GM12878 (cell line): ENCODE measurements around the gene CNGB1. TPM values are rescaled to one million over a fixed set of nuclear protein-coding genes. Genes with fewer than 3 reads are reported as not detected.

ENCODE experiments used
- ATAC-seq: fragments of 200-7000 bp; cut with Tn5 transposase; 3 replicates; pipeline ENCODE4 v1.9.1; 2020; ENCODE audit warnings: mild to moderate bottlenecking, moderate library complexity
- BruUV-seq: library from RNA; stranded (reverse); fragments of 400-500 nt; replicated peaks from 2 replicates; lab custom pipeline; 2021; lab: Mats Ljungman, UMichigan
- CTCF ChIA-PET: fragments of 300-600 bp; sonication (Branson Sonifier 250); formaldehyde crosslinking; extraction: SDS; loops from one replicate; lab custom pipeline; 2021; ENCODE audit warnings: inconsistent platforms; lab: Yijun Ruan, JAX
- POLR2A ChIA-PET: fragments of 350-600 bp; formaldehyde crosslinking; extraction: SDS; loops from one replicate; lab custom pipeline; 2021; ENCODE audit warnings: inconsistent platforms; lab: Charles Lee
- RAD21 ChIA-PET: fragments of 300-600 bp; sonication (Branson Sonifier 250); formaldehyde crosslinking; loops from one replicate; lab custom pipeline; 2023; ENCODE audit warnings: antibody characterized with exemption; ENCODE audit not compliant: unreplicated experiment; lab: Charles Lee
- SMC1A ChIA-PET: fragments of 300-600 bp; sonication (Branson Sonifier 250); formaldehyde crosslinking; loops from one replicate; lab custom pipeline; 2023; ENCODE audit not compliant: unreplicated experiment, uncharacterized antibody; lab: Charles Lee
- DNase-seq: peaks from one replicate; pipeline ENCODE4 v3.0.0-alpha.2; 2011; ENCODE audit warnings: low read depth, low spot score
- FAIRE-seq: peaks from 3 replicates; lab custom pipeline; 2011; peaks lifted over from hg19 to GRCh38; lab: Jason Lieb, UNC
- H2AFZ ChIP-seq: 2 replicates; pipeline ENCODE4 v1.6.0; 2011; ENCODE audit warnings: low read depth, low read length, control low read depth; ENCODE audit not compliant: control insufficient read depth
- H3K27ac ChIP-seq: 2 replicates; pipeline ENCODE4 v1.5.1; 2011; ENCODE audit warnings: control low read depth; ENCODE audit not compliant: control insufficient read depth, insufficient read depth
- H3K27me3 ChIP-seq, 2 experiments: replicated peaks in 1 of 2; 2 replicates each; pipeline versions ENCODE4 v1.6.0 to v1.6.1; 2011; ENCODE audit warnings: low read length in 1 of 2; ENCODE audit not compliant: control insufficient read depth in 2 of 2, insufficient read depth in 2 of 2
- H3K36me3 ChIP-seq, 2 experiments: 2 replicates each; pipeline ENCODE4 v1.5.1; 2011; ENCODE audit warnings: low read length in 1 of 2; ENCODE audit not compliant: control insufficient read depth in 2 of 2, insufficient read depth in 2 of 2
- H3K4me1 ChIP-seq: 2 replicates; pipeline ENCODE4 v1.6.1; 2011; ENCODE audit warnings: mild to moderate bottlenecking, low read length, moderate library complexity, mixed read lengths; ENCODE audit not compliant: control insufficient read depth, insufficient read depth
- H3K4me2 ChIP-seq: 2 replicates; pipeline ENCODE4 v1.6.0; 2011; ENCODE audit warnings: control low read depth; ENCODE audit not compliant: control insufficient read depth, insufficient read depth
- H3K4me3 ChIP-seq: fragments of 200-600 bp; sonication (generic); 2 replicates; pipeline ENCODE4 v1.5.1; 2016
- H3K79me2 ChIP-seq: 2 replicates; pipeline ENCODE4 v1.6.0; 2011; ENCODE audit warnings: low read length; ENCODE audit not compliant: control insufficient read depth, insufficient read depth
- H3K9ac ChIP-seq: 2 replicates; pipeline ENCODE4 v1.8.0; 2011; ENCODE audit warnings: low read length, control low read depth, mixed read lengths; ENCODE audit not compliant: control insufficient read depth, insufficient read depth
- H3K9me3 ChIP-seq: replicated peaks from 3 replicates; pipeline ENCODE4 v1.5.1; 2011; ENCODE audit warnings: mild to moderate bottlenecking, low read length; ENCODE audit not compliant: control insufficient read depth, insufficient read depth
- H4K20me1 ChIP-seq: 2 replicates; pipeline ENCODE4 v1.6.0; 2011; ENCODE audit not compliant: control insufficient read depth, insufficient read depth
- ASH2L ChIP-seq: fragments of 300-600, 200-600 bp; sonication (generic); IDR thresholded peaks from 2 replicates; pipeline ENCODE4 v1.6.1; 2017; ENCODE audit warnings: low read depth, mild to moderate bottlenecking, borderline replicate concordance
- CBX3 ChIP-seq: fragments of 200-600 bp; sonication (generic); IDR thresholded peaks from 2 replicates; pipeline ENCODE4 v1.6.1; 2016; ENCODE audit warnings: low read depth, borderline replicate concordance
- EZH2 ChIP-seq: IDR thresholded peaks from 2 replicates; pipeline ENCODE4 v1.6.1; 2012; ENCODE audit warnings: low read depth, mild to moderate bottlenecking, control low read depth, inconsistent platforms, low read length, borderline replicate concordance; ENCODE audit not compliant: control insufficient read depth
- MAX ChIP-seq: IDR thresholded peaks from 2 replicates; pipeline ENCODE4 v1.6.1; 2012; ENCODE audit warnings: low read depth, low read length, improper control_type of control experiment
- MEF2A ChIP-seq: IDR thresholded peaks from 2 replicates; pipeline ENCODE4 v1.6.1; 2011; ENCODE audit warnings: low read depth, mild to moderate bottlenecking, low read length, moderate library complexity; ENCODE audit not compliant: insufficient read depth
- MXI1 ChIP-seq: fragments of 150-350 bp; IDR thresholded peaks from 2 replicates; pipeline ENCODE4 v1.6.1; 2011; ENCODE audit warnings: low read depth, mild to moderate bottlenecking, inconsistent platforms, low read length, improper control_type of control experiment
- POLR2AphosphoS5 ChIP-seq: IDR thresholded peaks from 2 replicates; pipeline ENCODE4 v1.6.1; 2011; ENCODE audit warnings: mild to moderate bottlenecking, low read length, inconsistent platforms
- RAD21 ChIP-seq: IDR thresholded peaks from 2 replicates; pipeline ENCODE4 v1.6.1; 2011; ENCODE audit warnings: mild to moderate bottlenecking, low read depth, low read length, moderate library complexity; ENCODE audit not compliant: insufficient read depth
- RELA ChIP-seq: fragments of 450-650 bp; IDR thresholded peaks from 2 replicates; pipeline ENCODE4 v1.8.0; 2014; ENCODE audit warnings: borderline replicate concordance; ENCODE audit not compliant: partially characterized antibody
- SKIL ChIP-seq: fragments of 450-650 bp; IDR thresholded peaks from 2 replicates; pipeline ENCODE4 v1.6.1; 2017; ENCODE audit warnings: mild to moderate bottlenecking, low read depth, inconsistent platforms; ENCODE audit not compliant: poor library complexity, severe bottlenecking
- YBX1 ChIP-seq: fragments of 450-650 bp; IDR thresholded peaks from 2 replicates; pipeline ENCODE4 v1.6.1; 2016; ENCODE audit warnings: antibody characterized with exemption
- WGBS: methylation state at CpG from one replicate; pipeline ENCODE4 v1.1.6; 2016; ENCODE audit warnings: low lambda C conversion rate; ENCODE audit not compliant: insufficient replicate concordance, insufficient coverage; ENCODE audit errors: missing lambda C conversion rate; 5-methylcytosine and 5-hydroxymethylcytosine counted together
- in situ Hi-C: fragments of 300-500 bp; cut with MboI; formaldehyde crosslinking; loops from 9 replicates; pipeline ENCODE4 v1.14.3; 2018; ENCODE audit warnings: mixed read lengths
- intact Hi-C: fragments of 100-400 bp; cut with micrococcal nuclease; formaldehyde crosslinking; loops from one replicate; pipeline ENCODE4 v1.14.2; 2022; ENCODE audit not compliant: unreplicated experiment
- polyA plus RNA-seq, 11 experiments: library from polyadenylated mRNA; depleted of rRNA in 4 of 11; unstranded in 6 of 11; stranded (reverse) in 5 of 11; fragments of >200 nt; fragmentation: Nextera tagmentation in 4 of 11; fragmentation: Illumina TruSeq in 1 of 11; extraction: Ambion mirVana in 4 of 11; extraction: Trizol in 1 of 11; gene quantifications; 1 replicate in 1 of 11; 2 replicates in 10 of 11; pipeline versions ENCODE4 v1.2.1 to v1.2.3, GENCODE V29; 2011 to 2016; ENCODE audit warnings: inconsistent platforms in 2 of 11, missing spikeins in 2 of 11, low read depth in 1 of 11
- total RNA-seq, 4 experiments: library from RNA; depleted of rRNA in 3 of 4; stranded (reverse); fragments of >200 nt in 3 of 4; fragmentation: Illumina TruSeq in 1 of 4; extraction: Trizol in 1 of 4; gene quantifications; 2 replicates each; pipeline versions ENCODE4 v1.2.1 to v1.2.3, GENCODE V29; 2013 to 2021
- TF ChIP-seq, protein P1 (sequence below): fragments of 450-650 bp; IDR thresholded peaks from 2 replicates; pipeline ENCODE4 v1.6.1; 2017; ENCODE audit warnings: low read depth, mild to moderate bottlenecking, moderate library complexity
- TF ChIP-seq, protein P2 (sequence below): IDR thresholded peaks from 2 replicates; pipeline ENCODE4 v1.6.1; 2012; ENCODE audit warnings: low read length, inconsistent platforms

The CNGB1 gene
- total and polyA plus RNA-seq, 10 of the 15 experiments (the other 5 are each of a cell fraction or from before 2014, with no cell fraction given) = 0.03 TPM; not detected in 9

DNA sequence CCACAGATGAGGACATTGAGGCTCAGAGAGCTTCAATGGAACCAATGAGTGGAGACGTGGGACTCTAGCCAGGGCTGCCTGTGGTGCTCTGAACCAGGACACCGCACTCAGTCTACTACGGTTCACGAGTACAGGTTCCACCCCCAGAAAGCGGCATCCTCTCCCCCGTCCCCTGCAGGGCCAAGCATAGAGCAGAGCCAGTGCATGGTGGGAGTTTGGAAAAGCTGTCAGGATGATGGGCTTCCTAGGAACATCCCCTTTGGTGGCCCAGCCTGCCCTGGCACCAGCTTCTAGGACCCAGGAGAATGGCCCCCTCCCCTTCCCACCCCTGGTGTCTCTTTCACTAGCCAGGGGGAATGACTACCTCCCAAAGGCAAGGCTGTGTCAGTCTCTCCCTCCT lies 21.2 kb upstream of the CNGB1 start:
- intact Hi-C loops = no loop called here
- CTCF ChIA-PET = no interaction called here

More for the DNA sequence above, 21.2 kb upstream of the CNGB1 start:
- Histone ChIP-seq H3K79me2 (no peaks in the 10 kb centered on the region), H3K27me3 (no peaks in the 10 kb centered on the region; a peak in 1 of 4 replicates), H3K9ac (no peak overlapping the region), H3K4me1 (no peaks in the 10 kb centered on the region)
- no peak for ATAC-seq
- FAIRE-seq = no peak
- SMC1A ChIA-PET = no interaction called here
- 78% methylated on average over 6 of the region's 6 CpGs for WGBS
- BruUV-seq = no TSS peak
- no peak for TF ChIP-seq SKIL
- no peak for TF ChIP-seq EZH2
- TF ChIP-seq MEF2A = no peak
- TF ChIP-seq MXI1 = no peak
- no peak for TF ChIP-seq YBX1
- TF ChIP-seq, protein P1, sequence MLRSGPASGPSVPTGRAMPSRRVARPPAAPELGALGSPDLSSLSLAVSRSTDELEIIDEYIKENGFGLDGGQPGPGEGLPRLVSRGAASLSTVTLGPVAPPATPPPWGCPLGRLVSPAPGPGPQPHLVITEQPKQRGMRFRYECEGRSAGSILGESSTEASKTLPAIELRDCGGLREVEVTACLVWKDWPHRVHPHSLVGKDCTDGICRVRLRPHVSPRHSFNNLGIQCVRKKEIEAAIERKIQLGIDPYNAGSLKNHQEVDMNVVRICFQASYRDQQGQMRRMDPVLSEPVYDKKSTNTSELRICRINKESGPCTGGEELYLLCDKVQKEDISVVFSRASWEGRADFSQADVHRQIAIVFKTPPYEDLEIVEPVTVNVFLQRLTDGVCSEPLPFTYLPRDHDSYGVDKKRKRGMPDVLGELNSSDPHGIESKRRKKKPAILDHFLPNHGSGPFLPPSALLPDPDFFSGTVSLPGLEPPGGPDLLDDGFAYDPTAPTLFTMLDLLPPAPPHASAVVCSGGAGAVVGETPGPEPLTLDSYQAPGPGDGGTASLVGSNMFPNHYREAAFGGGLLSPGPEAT = no peak
- no peak for TF ChIP-seq ASH2L
- no peak for TF ChIP-seq CBX3
- no peak for TF ChIP-seq MAX
- no peak for TF ChIP-seq RELA
- TF ChIP-seq POLR2AphosphoS5 = no peak
- TF ChIP-seq, protein P2, sequence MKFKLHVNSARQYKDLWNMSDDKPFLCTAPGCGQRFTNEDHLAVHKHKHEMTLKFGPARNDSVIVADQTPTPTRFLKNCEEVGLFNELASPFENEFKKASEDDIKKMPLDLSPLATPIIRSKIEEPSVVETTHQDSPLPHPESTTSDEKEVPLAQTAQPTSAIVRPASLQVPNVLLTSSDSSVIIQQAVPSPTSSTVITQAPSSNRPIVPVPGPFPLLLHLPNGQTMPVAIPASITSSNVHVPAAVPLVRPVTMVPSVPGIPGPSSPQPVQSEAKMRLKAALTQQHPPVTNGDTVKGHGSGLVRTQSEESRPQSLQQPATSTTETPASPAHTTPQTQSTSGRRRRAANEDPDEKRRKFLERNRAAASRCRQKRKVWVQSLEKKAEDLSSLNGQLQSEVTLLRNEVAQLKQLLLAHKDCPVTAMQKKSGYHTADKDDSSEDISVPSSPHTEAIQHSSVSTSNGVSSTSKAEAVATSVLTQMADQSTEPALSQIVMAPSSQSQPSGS = no peak
- no peak for TF ChIP-seq RAD21
- TF ChIP-seq, all 136 proteins: peak for 0
- POLR2A ChIA-PET = no interaction called here
- H4K20me1 ChIP-seq = no peaks in the 10 kb centered on the region
- H2AFZ ChIP-seq = no peak overlapping the region
- DNase-seq = no peak
- RAD21 ChIA-PET = no interaction called here
- no peak overlapping the region for H3K4me3 ChIP-seq
- in situ Hi-C loops = no loop called here
- no peaks in the 10 kb centered on the region; a peak in 1 of 4 replicates for H3K36me3 ChIP-seq
- H3K4me2 ChIP-seq = no peak overlapping the region
- H3K27ac ChIP-seq = no peak overlapping the region
- no peaks in the 10 kb centered on the region for H3K9me3 ChIP-seq
